PC-3 (cell line): Measurements from ENCODE around the gene ACOX1. TPM values are rescaled to one million over a fixed set of nuclear protein-coding genes. Genes with fewer than 3 reads are reported as not detected.

ENCODE experiments used
- ATAC-seq: fragments of 200-7000 bp; cut with Tn5 transposase; 2 replicates; pipeline ENCODE4 v1.9.1; 2020; ENCODE audit warnings: mild to moderate bottlenecking, moderate library complexity
- BruUV-seq: library from RNA; stranded (reverse); fragments of 400-500 nt; replicated peaks from 2 replicates; lab custom pipeline; 2021; lab: Mats Ljungman, UMichigan
- CTCF ChIA-PET: fragments of 300-600 bp; sonication (Branson Sonifier 250); formaldehyde crosslinking; loops from one replicate; lab custom pipeline; 2022; ENCODE audit warnings: antibody characterized with exemption; lab: Charles Lee
- POLR2A ChIA-PET: fragments of 300-600 bp; sonication (Branson Sonifier 250); formaldehyde crosslinking; loops from one replicate; lab custom pipeline; 2022; ENCODE audit warnings: antibody characterized with exemption; ENCODE audit not compliant: unreplicated experiment; lab: Charles Lee
- DNase-seq: peaks from one replicate; pipeline ENCODE4 v3.0.0-alpha.2; 2015
- H2AFZ ChIP-seq: fragments of 300-600 bp; sonication (generic); 2 replicates; pipeline ENCODE4 v1.6.0; 2016; ENCODE audit warnings: antibody characterized with exemption, low read length
- H3F3A ChIP-seq: fragments of 300-600 bp; sonication (generic); one replicate; pipeline ENCODE4 v1.6.0; 2017; ENCODE audit warnings: antibody characterized with exemption, low read length, control low read depth, mild to moderate bottlenecking; ENCODE audit not compliant: unreplicated experiment
- H3K27ac ChIP-seq: fragments of 300-600 bp; sonication (generic); 2 replicates; pipeline ENCODE4 v1.5.1; 2016; ENCODE audit warnings: mild to moderate bottlenecking, low read length
- H3K27me3 ChIP-seq: fragments of 300-600 bp; sonication (generic); 2 replicates; pipeline ENCODE4 v1.6.1; 2016; ENCODE audit warnings: low read length, mixed read lengths
- H3K36me3 ChIP-seq: fragments of 300-600 bp; sonication (generic); 2 replicates; pipeline ENCODE4 v1.6.1; 2016; ENCODE audit warnings: low read depth, mixed run types, low read length, mixed read lengths
- H3K4me1 ChIP-seq: fragments of 300-600 bp; sonication (generic); 2 replicates; pipeline ENCODE4 v1.5.1; 2016; ENCODE audit warnings: low read length; ENCODE audit not compliant: insufficient read depth
- H3K4me2 ChIP-seq: fragments of 300-600 bp; sonication (generic); 2 replicates; pipeline ENCODE4 v1.6.0; 2016; ENCODE audit warnings: low read length
- H3K4me3 ChIP-seq: fragments of 300-600 bp; sonication (generic); 2 replicates; pipeline ENCODE4 v1.5.1; 2016; ENCODE audit warnings: mild to moderate bottlenecking, low read length, mixed read lengths
- H3K79me2 ChIP-seq: fragments of 300-600 bp; sonication (generic); 2 replicates; pipeline ENCODE4 v1.6.1; 2017; ENCODE audit warnings: low read length, mixed read lengths
- H3K9ac ChIP-seq: fragments of 300-600 bp; sonication (generic); 2 replicates; pipeline ENCODE4 v1.6.0; 2016; ENCODE audit warnings: mild to moderate bottlenecking, low read length
- H3K9me2 ChIP-seq: fragments of 300-600 bp; sonication (generic); replicated peaks from 2 replicates; pipeline ENCODE4 v1.6.1; 2016; ENCODE audit warnings: mixed run types, low read length, mixed read lengths
- H3K9me3 ChIP-seq: fragments of 300-600 bp; sonication (generic); 2 replicates; pipeline ENCODE4 v1.6.1; 2016; ENCODE audit warnings: low read length, mixed read lengths
- H4K20me1 ChIP-seq: fragments of 300-600 bp; sonication (generic); 2 replicates; pipeline ENCODE4 v1.6.1; 2016; ENCODE audit warnings: low read length, mixed read lengths
- EZH2 ChIP-seq: fragments of 300-600 bp; sonication (generic); IDR thresholded peaks from one replicate; pipeline ENCODE4 v1.6.1; 2017; ENCODE audit warnings: antibody characterized with exemption, mild to moderate bottlenecking, low read length; ENCODE audit not compliant: unreplicated experiment
- EZH2phosphoT487 ChIP-seq: fragments of 300-600 bp; sonication (generic); IDR thresholded peaks from 2 replicates; pipeline ENCODE4 v1.6.1; 2018; ENCODE audit warnings: mild to moderate bottlenecking, antibody characterized with exemption, low read length, borderline replicate concordance
- intact Hi-C: fragments of 100-400 bp; cut with micrococcal nuclease; formaldehyde crosslinking; loops from 2 replicates; pipeline ENCODE4 v1.9.0; 2023
- total RNA-seq: library from RNA; depleted of rRNA; stranded (reverse); fragments of >200 nt; gene quantifications from 2 replicates; pipeline ENCODE4 v1.2.3, GENCODE V29; 2014
- TF ChIP-seq, protein P1 (sequence below): fragments of 300-600 bp; sonication (generic); conservative IDR thresholded peaks from 2 replicates; pipeline ENCODE4 v1.5.1; 2017; ENCODE audit warnings: antibody characterized with exemption, low read depth, mild to moderate bottlenecking, low read length

ACOX1 gene
- total RNA-seq, 1 experiment from 2014 or later, result 63.2 TPM

DNA sequence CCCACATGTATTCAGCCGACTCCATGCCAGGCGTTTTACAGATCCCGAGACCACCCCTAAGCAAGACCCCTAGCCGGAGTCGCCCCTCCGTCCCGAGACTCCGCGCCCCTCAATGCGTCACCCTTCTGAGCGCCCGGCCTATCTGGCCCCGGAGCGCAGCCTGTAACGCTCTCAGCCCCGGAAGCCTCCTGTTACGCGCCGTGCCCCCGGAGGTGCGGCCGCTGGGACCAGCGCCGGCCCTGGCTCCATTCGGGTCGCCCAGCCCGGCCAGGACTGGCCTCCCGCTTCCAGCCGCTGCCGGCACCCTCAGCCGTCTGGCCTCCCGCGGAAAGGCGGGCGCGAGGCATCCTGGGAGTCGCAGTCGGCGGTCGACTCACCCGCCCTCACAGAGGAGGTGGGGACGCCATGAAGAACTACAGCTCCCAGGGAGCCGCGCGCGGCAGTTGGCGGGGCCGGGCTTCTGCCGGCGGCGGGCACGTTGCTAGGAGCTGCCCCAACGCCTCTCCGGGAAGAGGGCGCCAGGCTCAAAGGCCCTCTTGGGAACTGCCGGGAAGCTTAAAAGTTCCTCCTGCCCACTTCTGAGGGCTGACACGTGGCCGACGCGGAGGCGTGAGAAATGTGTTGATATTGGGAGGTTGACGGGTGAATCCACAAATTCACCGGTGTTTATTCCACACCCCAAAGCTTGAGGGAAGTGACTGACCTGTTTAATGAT lies 38.1 kb downstream of the ACOX1 start, which contains the start of gene FBF1:
Gene FBF1 (minus strand): TSS at position 316 of the 715 bp plus-strand sequence. CDS start 2,893 bp downstream, outside the sequence.
- Histone ChIP-seq H2AFZ (peak within 1 kb of the TSS; percentile 92), H3K36me3 (peaks cover 4% of the 10 kb centered on the region), H3K9me3 (no peaks in the 10 kb centered on the region), H3K4me3 (peak within 1 kb of the TSS; percentile 88), H3F3A (no peaks in the 10 kb centered on the region), H3K9ac (peak within 1 kb of the TSS; percentile 93), H3K79me2 (0 out of 2 replicates have a peak, but pooled peaks cover 4% of the 10 kb centered on the region), H4K20me1 (no peaks in the 10 kb centered on the region), H3K9me2 (no peaks in the 10 kb centered on the region), H3K4me2 (peak within 1 kb of the TSS; percentile 94), H3K4me1 (peaks cover 11% of the 10 kb centered on the region; the same call in 1 of the 2 replicates), H3K27ac (peak within 1 kb of the TSS; percentile 12; the same call in 1 of the 2 replicates), H3K27me3 (no peaks in the 10 kb centered on the region)
- ChIA-PET POLR2A (interaction anchor here (0.6 to 1.1 kb wide), 5 partner anchors 24 to 86 kb away, joined by 3 to 22 read pairs (median 9); partner anchors contain the start of genes ACOX1, MRPL38 and WBP2), CTCF (interaction anchor here (0.9 to 1.1 kb wide), 3 partner anchors 19 to 38 kb away, joined by 3 to 4 read pairs (median 4); partner anchors contain the start of genes ACOX1, MRPL38 and TEN1)
- peak; percentile 99 for ATAC-seq
- intact Hi-C loops, result loop anchor here (1.0 to 2.0 kb wide), 4 partner anchors 18 to 56 kb away; partner anchors contain the start of genes ACOX1 and TEN1
- peak; percentile 98 for DNase-seq
- no TSS peak for BruUV-seq
- TF ChIP-seq, protein P1, sequence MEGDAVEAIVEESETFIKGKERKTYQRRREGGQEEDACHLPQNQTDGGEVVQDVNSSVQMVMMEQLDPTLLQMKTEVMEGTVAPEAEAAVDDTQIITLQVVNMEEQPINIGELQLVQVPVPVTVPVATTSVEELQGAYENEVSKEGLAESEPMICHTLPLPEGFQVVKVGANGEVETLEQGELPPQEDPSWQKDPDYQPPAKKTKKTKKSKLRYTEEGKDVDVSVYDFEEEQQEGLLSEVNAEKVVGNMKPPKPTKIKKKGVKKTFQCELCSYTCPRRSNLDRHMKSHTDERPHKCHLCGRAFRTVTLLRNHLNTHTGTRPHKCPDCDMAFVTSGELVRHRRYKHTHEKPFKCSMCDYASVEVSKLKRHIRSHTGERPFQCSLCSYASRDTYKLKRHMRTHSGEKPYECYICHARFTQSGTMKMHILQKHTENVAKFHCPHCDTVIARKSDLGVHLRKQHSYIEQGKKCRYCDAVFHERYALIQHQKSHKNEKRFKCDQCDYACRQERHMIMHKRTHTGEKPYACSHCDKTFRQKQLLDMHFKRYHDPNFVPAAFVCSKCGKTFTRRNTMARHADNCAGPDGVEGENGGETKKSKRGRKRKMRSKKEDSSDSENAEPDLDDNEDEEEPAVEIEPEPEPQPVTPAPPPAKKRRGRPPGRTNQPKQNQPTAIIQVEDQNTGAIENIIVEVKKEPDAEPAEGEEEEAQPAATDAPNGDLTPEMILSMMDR, result peak; percentile 24; the same call in 1 of the 2 replicates
- no peak for TF ChIP-seq EZH2
- no peak for TF ChIP-seq EZH2phosphoT487

DNA sequence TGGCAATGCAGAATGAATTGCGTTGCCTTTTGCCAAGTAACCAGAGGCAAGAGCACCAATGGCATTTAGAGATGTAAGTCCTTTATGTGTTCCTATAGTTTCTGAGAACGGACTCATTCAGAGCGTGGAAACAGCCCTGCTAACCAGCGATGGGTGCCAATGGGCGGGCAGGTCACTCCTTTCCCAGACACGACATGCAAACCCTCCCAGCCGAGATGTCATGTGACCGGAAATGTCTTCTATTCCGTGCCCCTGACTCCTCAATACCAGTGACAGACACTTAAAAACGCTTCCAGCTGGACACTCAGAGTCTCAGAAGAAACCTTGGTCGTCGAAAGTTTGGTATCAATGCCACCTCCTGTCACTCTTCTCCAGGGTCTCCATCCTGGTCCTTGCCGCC lies 41.3 kb downstream of the ACOX1 start:
- DNase-seq, result no peak
- Histone ChIP-seq H4K20me1 (no peaks in the 10 kb centered on the region), H3K4me1 (peaks cover 11% of the 10 kb centered on the region; the same call in 1 of the 2 replicates), H3K27ac (no peak overlapping the region), H2AFZ (no peak overlapping the region), H3K27me3 (no peaks in the 10 kb centered on the region), H3K79me2 (0 out of 2 replicates have a peak, but pooled peaks cover 4% of the 10 kb centered on the region), H3K4me2 (no peak overlapping the region), H3F3A (no peaks in the 10 kb centered on the region), H3K9ac (no peak overlapping the region), H3K9me3 (no peaks in the 10 kb centered on the region), H3K36me3 (no peaks in the 10 kb centered on the region), H3K9me2 (no peaks in the 10 kb centered on the region), H3K4me3 (no peak overlapping the region)
- BruUV-seq, result no TSS peak
- TF ChIP-seq EZH2, result no peak
- TF ChIP-seq EZH2phosphoT487, result no peak
- TF ChIP-seq, protein P1, result no peak
- ChIA-PET POLR2A (no interaction called here), CTCF (no interaction called here)
- intact Hi-C loops, result no loop called here
- ATAC-seq, result no peak

DNA sequence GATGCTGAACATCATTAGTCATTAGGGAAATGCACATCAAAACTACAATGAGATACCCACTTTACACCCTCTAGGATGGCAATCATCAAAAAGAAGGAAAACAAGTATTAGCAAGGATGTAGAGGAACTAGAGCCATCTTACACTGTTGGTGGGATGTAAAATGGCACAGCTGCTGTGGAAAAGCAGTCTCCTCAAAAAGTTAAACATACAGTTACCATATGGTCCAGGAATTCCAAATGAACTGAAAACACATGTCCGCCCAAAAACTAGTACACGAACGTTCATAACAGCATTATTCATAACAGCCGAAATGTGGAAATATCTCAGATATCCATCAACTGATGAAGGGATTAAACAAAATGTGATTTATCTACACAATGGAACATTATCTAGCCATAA lies 45.2 kb downstream of the ACOX1 start:
- Histone ChIP-seq H3K27ac (no peak overlapping the region), H3K79me2 (no peaks in the 10 kb centered on the region), H3K9me2 (no peaks in the 10 kb centered on the region), H3K36me3 (no peaks in the 10 kb centered on the region), H3F3A (no peaks in the 10 kb centered on the region), H3K4me3 (no peak overlapping the region), H4K20me1 (no peaks in the 10 kb centered on the region), H3K27me3 (no peaks in the 10 kb centered on the region), H3K9ac (no peak overlapping the region), H3K4me1 (no peaks in the 10 kb centered on the region), H3K9me3 (no peaks in the 10 kb centered on the region), H2AFZ (no peak overlapping the region), H3K4me2 (no peak overlapping the region)
- CTCF ChIA-PET, result no interaction called here
- no peak for DNase-seq
- POLR2A ChIA-PET, result no interaction called here
- ATAC-seq, result no peak
- intact Hi-C loops, result no loop called here
- BruUV-seq, result no TSS peak
- TF ChIP-seq, protein P1, result no peak
- TF ChIP-seq EZH2phosphoT487 (no peak), EZH2 (no peak)
